ENCODE data around the gene KLF18.
"Not testable (repeated sequence)": the region's sequence is repeated elsewhere in the genome, so short reads cannot be mapped to it uniquely, and the experiment has no call there.

KLF18 gene

DNA sequence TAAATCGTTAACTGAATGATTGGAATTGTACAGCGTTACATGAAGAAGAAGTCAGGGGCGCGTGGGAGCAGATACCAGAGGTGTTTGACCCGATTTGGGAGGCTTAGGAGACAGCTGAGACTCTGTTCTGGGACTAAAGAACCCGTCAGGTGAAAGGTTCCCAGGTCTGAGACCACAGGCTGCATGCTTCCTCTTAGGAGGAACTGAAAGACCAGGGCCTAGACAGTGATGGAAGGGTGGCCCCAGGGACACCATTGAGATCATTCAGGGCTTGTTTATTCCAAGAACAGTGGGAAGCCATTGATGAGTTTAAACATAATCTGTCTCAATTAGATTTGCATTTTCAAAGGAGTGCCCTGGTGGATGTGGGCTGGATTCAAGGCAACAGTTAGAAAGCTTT lies 21.9 kb downstream of the KLF18 start:
- DNase-seq, result no peak

- DNase-seq, result no peak
Observed at GRCh38 chr1:44118682-44119081, 22.7 kb downstream of the KLF18 start, which contains the start of gene KLF17. TSS of gene KLF17 (plus strand) at chr1:44118821. CDS start at chr1:44118908, 87 bp downstream.

- not testable (repeated sequence) for DNase-seq
Observed at GRCh38 chr1:44117272-44117671, 24.2 kb downstream of the KLF18 start.

- no peak for DNase-seq
Observed at GRCh38 chr1:44114098-44114497, 27.3 kb downstream of the KLF18 start.

- DNase-seq, result no peak
Observed at GRCh38 chr1:44113095-44113609, 28.3 kb downstream of the KLF18 start.

- DNase-seq, result no peak
Observed at GRCh38 chr1:44112486-44112885, 28.9 kb downstream of the KLF18 start.

GRCh38 chr1:44111861-44112260 lies 29.6 kb downstream of the KLF18 start:
- no peak for DNase-seq

- no peak for DNase-seq
Observed at GRCh38 chr1:44110916-44111315, 30.5 kb downstream of the KLF18 start.

GRCh38 chr1:44108971-44109370 lies 32.5 kb downstream of the KLF18 start:
- no peak for DNase-seq

DNA sequence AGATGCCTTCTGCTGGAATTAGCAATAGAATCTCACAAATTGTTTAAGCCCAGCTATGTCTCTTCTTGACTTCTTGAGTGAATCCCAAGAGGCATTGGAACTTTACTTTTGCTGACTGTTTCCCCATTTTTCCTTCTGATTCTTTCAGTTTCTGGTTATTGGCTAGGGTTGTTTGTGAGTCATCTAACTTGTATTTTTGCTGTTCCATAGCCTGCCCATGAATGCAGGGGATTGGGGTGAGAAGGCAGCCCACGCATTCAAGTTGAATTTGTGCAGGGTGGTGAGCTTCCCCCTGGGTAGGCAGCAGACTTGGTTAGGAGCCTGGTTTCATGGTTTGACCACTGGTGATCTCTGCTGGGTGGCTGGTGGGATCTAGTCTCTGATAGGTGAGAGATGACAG lies 33.2 kb downstream of the KLF18 start:
- no peak for DNase-seq

DNA sequence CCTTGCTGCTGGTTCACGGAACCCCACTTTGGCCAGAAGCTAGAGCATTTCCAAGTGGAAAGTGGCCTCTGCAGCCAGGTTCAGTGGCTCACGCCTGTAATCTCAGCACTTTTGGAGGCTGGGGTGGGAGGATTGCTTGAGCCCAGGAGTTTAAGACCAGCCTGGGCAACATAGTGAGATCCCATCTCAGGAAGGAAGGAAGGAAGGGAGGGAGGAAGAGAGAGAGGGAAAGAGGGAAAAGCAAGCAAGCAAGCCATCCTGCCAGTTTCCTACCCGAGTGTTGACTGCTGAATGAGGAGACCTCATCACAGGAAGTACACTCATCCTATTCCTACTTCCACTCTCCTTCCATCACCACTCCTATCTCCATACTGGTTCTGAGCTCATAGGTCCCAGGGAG lies 35.6 kb downstream of the KLF18 start:
- no peak for DNase-seq

GRCh38 chr1:44103270-44104131 lies 37.9 kb downstream of the KLF18 start:
- no peak for DNase-seq

GRCh38 chr1:44101328-44101727 lies 40.1 kb downstream of the KLF18 start:
- DNase-seq, result no peak

DNA sequence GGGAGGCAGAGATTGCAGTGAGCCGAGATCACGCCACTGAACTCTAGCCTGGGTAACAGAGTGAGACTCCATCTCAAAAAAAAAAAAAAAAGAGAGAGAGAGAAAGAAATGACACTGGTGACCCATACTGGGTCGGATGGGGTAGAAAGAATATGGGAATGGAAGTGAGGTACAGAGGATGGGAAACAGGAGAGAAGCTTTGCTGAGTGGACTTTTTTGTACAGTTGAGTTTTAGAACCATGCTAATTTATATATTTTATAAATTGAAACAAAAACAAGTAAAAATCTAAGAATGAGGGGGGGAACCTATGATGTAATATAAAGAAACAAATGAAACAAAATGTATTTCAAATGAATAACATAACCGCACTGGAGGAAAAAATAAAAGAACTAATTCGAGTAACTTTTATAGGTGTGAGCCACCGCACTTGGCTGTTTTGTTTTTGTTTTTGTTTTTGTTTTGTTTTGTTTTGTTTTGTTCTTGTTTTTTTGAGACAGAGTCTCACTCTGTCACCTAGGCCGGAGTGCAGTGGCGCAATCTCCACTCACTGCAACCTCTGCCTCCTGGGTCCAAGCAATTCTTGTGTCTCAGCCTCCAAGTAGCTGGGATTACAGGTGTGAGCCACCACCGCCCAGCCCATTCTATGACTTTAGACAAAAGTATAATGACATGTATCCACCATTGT lies 41.1 kb downstream of the KLF18 start:
- DNase-seq, result no peak

DNA sequence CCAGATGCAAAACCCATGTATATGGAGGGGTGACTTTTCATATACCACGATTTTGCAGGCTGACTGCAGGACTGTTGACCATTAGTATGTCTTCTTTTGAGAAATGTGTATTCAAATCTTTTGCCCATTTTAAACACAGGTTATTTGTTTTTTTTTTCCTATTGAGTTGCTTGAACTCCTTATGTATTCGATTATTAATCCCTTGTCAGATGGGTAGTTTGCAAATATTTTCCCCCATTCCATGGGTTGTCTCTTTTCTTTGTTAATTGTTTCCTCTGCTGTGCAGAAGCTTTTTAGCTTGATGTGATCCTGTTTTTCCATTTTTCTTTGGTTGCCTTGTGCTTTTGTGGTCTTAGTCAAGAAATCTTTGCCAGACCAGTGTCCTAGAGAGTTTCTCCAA lies 47.4 kb downstream of the KLF18 start:
- no peak for DNase-seq

- no peak for DNase-seq
Observed at GRCh38 chr1:44090429-44091252, 50.8 kb downstream of the KLF18 start.

DNA sequence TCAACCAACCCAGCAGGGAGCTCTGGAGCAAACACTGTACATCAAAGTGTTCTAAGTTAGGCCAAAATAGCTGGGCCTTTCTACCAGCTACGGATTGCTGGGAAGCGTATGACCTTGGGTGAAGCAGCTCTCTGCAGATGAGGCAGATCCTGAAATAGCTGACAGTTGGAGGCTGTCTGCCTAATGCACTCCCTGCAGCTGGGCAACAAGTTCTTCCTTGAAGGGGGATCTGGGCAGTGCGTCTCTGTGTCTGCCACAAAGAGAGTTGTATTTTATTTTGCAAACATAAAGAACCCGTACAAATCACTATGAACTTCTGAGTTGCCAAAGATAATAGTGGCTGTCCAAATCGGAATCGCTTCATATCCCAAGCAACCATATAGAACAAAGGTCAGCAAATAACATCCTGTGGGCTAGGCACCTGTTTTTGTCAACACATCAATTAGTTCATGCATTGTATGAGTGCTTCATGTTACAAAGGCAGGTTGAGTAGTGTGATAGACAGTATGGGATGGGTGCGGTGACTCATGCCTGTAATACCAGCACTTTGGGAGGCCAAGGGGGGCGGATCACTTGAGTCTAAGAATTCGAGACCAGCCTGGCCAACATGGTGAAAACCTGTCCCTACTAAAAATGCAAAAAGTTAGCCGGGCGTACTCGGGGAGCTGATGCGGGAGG lies 51.9 kb downstream of the KLF18 start:
- no peak for DNase-seq
